Hepatocyte (in vitro differentiated cells): ENCODE data around the gene ITPR1.

Source experiments
- CTCF ChIP-seq: fragments of 200-600 bp; sonication (generic); IDR thresholded peaks from 2 replicates; pipeline ENCODE4 v1.5.1; 2016; ENCODE audit warnings: antibody characterized with exemption, mild to moderate bottlenecking; ENCODE audit not compliant: poor library complexity
- EZH2 ChIP-seq: fragments of 200-600 bp; sonication (generic); IDR thresholded peaks from 2 replicates; pipeline ENCODE4 v1.6.1; 2016; ENCODE audit warnings: antibody characterized with exemption, mild to moderate bottlenecking, borderline replicate concordance
- EZH2phosphoT487 ChIP-seq: fragments of 200-600 bp; sonication (generic); IDR thresholded peaks from one replicate; pipeline ENCODE4 v1.6.1; 2018; ENCODE audit warnings: antibody characterized with exemption, mild to moderate bottlenecking, low read depth, moderate library complexity; ENCODE audit not compliant: unreplicated experiment, severe bottlenecking

- TF ChIP-seq CTCF, result no peak
- no peak for TF ChIP-seq EZH2phosphoT487
- TF ChIP-seq EZH2, result no peak
Observed at GRCh38 chr3:4684117-4684516, 191.0 kb downstream of the ITPR1 start.
